Measurements from ENCODE around the gene CTNND2. TPM values are rescaled to one million over a fixed set of nuclear protein-coding genes. Genes with fewer than 3 reads are reported as not detected.

CTNND2 gene
- total RNA-seq, 1 experiment from 2014 or later: not detected

DNA sequence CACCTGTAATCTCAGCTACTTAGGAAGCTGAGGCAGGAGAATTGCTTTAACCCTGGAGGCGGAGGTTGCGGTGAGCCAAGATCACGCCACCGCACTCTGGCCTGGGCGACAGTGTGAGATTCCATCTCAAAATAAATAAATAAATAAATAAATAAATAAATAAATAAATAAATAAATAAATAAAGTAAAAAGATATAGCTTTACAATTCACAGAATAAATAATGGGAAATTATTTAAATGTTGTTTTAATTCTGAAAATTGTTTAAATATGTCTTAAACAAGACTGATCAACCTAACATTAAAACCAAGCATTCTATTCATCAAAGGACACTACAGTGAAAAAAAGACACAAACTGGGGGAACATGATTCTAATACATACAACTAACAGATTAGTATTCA is 357.1 kb downstream of the CTNND2 start:
- CTCF ChIA-PET: no interaction called here
- intact Hi-C loops (cut with micrococcal nuclease; ENCODE audit: unreplicated experiment): no loop called here
- BruUV-seq (replicated peaks): no TSS peak

DNA sequence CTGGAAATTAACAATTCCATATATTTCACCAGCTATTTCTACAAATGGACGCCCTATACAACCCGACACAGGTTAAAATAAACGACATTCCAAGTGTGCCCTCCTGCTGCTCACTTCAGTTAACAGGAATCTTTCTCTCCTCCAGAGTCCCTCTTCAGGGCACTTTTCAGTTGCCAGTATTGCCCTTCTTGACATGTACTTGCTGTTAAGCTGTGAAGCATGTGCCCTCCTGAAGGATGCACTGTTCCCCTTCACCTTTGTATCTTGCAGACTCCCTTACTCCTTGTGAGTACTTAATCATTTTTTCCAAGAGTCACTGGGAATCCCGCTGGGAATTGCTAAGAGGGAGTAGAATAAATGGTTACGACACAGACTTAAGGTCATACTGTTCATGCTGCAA is 364.1 kb downstream of the CTNND2 start:
- no peak for DNase-seq (ENCODE audit: low spot score)
- no peak overlapping the region for H3K27ac ChIP-seq (ENCODE audit: low read depth, low read length, poor library complexity, severe bottlenecking)
- no peak for TF ChIP-seq EZH2 (IDR thresholded peaks at IDR 0.05; ENCODE audit: borderline replicate concordance, low read depth, low read length, poor library complexity, severe bottlenecking)
- TF ChIP-seq, protein P1, sequence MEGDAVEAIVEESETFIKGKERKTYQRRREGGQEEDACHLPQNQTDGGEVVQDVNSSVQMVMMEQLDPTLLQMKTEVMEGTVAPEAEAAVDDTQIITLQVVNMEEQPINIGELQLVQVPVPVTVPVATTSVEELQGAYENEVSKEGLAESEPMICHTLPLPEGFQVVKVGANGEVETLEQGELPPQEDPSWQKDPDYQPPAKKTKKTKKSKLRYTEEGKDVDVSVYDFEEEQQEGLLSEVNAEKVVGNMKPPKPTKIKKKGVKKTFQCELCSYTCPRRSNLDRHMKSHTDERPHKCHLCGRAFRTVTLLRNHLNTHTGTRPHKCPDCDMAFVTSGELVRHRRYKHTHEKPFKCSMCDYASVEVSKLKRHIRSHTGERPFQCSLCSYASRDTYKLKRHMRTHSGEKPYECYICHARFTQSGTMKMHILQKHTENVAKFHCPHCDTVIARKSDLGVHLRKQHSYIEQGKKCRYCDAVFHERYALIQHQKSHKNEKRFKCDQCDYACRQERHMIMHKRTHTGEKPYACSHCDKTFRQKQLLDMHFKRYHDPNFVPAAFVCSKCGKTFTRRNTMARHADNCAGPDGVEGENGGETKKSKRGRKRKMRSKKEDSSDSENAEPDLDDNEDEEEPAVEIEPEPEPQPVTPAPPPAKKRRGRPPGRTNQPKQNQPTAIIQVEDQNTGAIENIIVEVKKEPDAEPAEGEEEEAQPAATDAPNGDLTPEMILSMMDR (conservative IDR thresholded peaks at IDR 0.05; ENCODE audit: low read depth, low read length): no peak
- H3K27me3 ChIP-seq (replicated peaks; ENCODE audit: insufficient read depth, low read depth, low read length, poor library complexity): no peaks in the 10 kb centered on the region
- intact Hi-C loops (cut with micrococcal nuclease; ENCODE audit: unreplicated experiment): no loop called here
- ChIA-PET CTCF (no interaction called here), POLR2A (ENCODE audit: low non-redundant PET) (no interaction called here)
- H3K36me3 ChIP-seq (ENCODE audit: insufficient read depth, low read length, poor library complexity, severe bottlenecking): no peaks in the 10 kb centered on the region
- no peaks in the 10 kb centered on the region for H3K4me1 ChIP-seq (ENCODE audit: insufficient read depth, low read length, poor library complexity, severe bottlenecking)
- no TSS peak for BruUV-seq (replicated peaks)
- H3K9me3 ChIP-seq (ENCODE audit: low read depth, low read length, poor library complexity, severe bottlenecking): no peaks in the 10 kb centered on the region
- no peak overlapping the region for H3K4me3 ChIP-seq (ENCODE audit: low read depth, low read length, poor library complexity, severe bottlenecking)

More for the DNA sequence above, 357.1 kb downstream of the CTNND2 start:
- peaks cover 3% of the 10 kb centered on the region for H3K9me3 ChIP-seq (ENCODE audit: low read depth, low read length, poor library complexity, severe bottlenecking)
- H3K4me1 ChIP-seq (ENCODE audit: insufficient read depth, low read length, poor library complexity, severe bottlenecking): no peaks in the 10 kb centered on the region
- no peak overlapping the region for H3K27ac ChIP-seq (ENCODE audit: low read depth, low read length, poor library complexity, severe bottlenecking)
- H3K36me3 ChIP-seq (ENCODE audit: insufficient read depth, low read length, poor library complexity, severe bottlenecking): no peaks in the 10 kb centered on the region
- no peaks in the 10 kb centered on the region for H3K27me3 ChIP-seq (replicated peaks; ENCODE audit: insufficient read depth, low read depth, low read length, poor library complexity)
- POLR2A ChIA-PET (ENCODE audit: low non-redundant PET): interaction anchor here (0.6 kb wide), 1 partner anchor 23 kb away, joined by 3 read pairs; no protein-coding TSS in a partner anchor
- H3K4me3 ChIP-seq (ENCODE audit: low read depth, low read length, poor library complexity, severe bottlenecking): no peak overlapping the region
- DNase-seq (ENCODE audit: low spot score): no peak
- TF ChIP-seq, protein P1 (conservative IDR thresholded peaks at IDR 0.05; ENCODE audit: low read depth, low read length): no peak
- TF ChIP-seq EZH2 (IDR thresholded peaks at IDR 0.05; ENCODE audit: borderline replicate concordance, low read depth, low read length, poor library complexity, severe bottlenecking): no peak

DNA sequence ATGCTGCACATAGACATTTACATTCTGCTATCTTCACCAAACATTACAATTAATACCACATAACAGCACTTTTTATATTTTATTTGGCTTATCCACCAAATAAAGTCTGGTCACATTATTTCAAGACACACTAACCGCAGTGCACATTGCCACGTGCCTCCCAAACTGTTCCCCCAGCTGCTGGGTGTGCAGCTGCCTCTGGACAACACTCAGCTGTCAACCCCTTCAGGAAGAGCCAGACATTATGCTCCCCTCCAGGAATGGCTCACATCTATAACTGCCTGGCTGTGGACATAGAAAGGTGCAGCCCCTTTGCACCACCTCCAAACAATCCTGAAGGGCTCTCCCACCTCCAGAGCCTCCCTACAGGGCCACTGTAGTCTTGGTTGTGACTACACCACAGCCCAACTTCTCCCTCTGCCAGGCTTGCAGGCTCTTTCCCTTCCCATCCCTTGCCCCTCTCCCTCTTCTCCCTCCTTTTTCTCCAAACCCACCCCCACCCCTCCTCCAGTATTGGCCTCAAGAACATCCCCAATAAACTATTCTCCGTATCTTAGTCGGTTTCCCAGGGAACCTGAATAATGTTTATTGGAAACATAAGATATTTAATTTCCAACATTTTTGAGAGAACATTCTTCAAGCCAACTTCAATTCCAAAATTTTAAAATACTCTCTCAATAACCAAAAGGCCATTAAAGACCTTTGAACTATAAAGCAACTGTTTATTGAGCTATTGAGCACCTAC is 372.3 kb downstream of the CTNND2 start:
- intact Hi-C loops (cut with micrococcal nuclease; ENCODE audit: unreplicated experiment): no loop called here
- no TSS peak for BruUV-seq (replicated peaks)
- TF ChIP-seq, protein P1 (conservative IDR thresholded peaks at IDR 0.05; ENCODE audit: low read depth, low read length): no peak
- TF ChIP-seq EZH2 (IDR thresholded peaks at IDR 0.05; ENCODE audit: borderline replicate concordance, low read depth, low read length, poor library complexity, severe bottlenecking): no peak

More for the DNA sequence above, 372.3 kb downstream of the CTNND2 start:
- ChIA-PET POLR2A (ENCODE audit: low non-redundant PET) (no interaction called here), CTCF (no interaction called here)
- no peak overlapping the region for H3K4me3 ChIP-seq (ENCODE audit: low read depth, low read length, poor library complexity, severe bottlenecking)
- H3K9me3 ChIP-seq (ENCODE audit: low read depth, low read length, poor library complexity, severe bottlenecking): no peaks in the 10 kb centered on the region
- no peaks in the 10 kb centered on the region for H3K36me3 ChIP-seq (ENCODE audit: insufficient read depth, low read length, poor library complexity, severe bottlenecking)
- H3K4me1 ChIP-seq (ENCODE audit: insufficient read depth, low read length, poor library complexity, severe bottlenecking): no peaks in the 10 kb centered on the region
- no peak for DNase-seq (ENCODE audit: low spot score)
- H3K27me3 ChIP-seq (replicated peaks; ENCODE audit: insufficient read depth, low read depth, low read length, poor library complexity): no peaks in the 10 kb centered on the region
- H3K27ac ChIP-seq (ENCODE audit: low read depth, low read length, poor library complexity, severe bottlenecking): no peak overlapping the region

Data from A673 (cell line).